ENCODE data around the gene MEIOSIN. TPM values are rescaled to one million over a fixed set of nuclear protein-coding genes. Genes with fewer than 3 reads are reported as not detected.
A peak's percentile ranks its signal among the peaks of the same experiment; 100 is the strongest.

Gene MEIOSIN
- total RNA-seq, 4 donors from 2014 or later = not detected

DNA sequence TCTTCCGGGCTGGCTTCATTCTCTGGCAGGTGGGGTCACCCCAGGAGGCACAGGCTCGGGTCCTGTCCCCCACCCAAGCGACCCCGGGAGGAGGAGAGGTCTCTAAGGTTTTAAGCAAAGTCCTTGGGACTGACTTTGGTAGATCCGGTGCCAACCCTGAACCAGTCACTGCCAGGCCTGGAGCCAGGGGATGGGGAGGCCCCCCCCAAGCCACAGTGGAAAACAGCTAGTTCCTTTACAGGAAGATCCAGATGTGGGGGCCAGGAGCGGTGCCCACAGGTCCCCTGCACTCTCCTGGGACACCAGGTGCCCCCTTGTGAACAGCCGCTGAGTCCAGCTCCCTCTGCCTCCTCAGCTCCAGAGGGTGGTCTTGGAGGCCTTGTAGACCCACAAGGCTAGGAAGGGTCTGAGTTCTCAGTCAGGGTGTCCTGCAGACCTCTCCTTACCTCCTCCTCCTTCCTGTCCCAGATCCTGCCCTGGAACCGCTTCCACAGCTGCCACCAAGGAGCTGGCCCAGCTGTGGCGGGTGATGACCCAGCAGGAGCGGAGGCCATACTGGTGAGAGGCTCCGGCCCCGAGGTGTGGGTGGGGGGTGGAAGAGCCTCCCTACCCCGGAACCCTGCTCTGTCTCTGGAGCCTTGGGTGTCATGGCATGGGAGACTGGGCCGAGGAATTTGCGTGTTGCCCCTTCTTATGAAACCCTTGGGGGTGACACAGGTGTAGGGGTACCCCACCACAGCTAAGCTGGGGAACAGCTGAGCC is 29.8 kb downstream of the MEIOSIN start:
- intact Hi-C loops (cut with DNase I; ENCODE audit: low total_unique reads) (loop anchor here (10.0 kb wide), 1 partner anchor 48 kb away; no protein-coding TSS in a partner anchor), in situ Hi-C loops (cut with MboI; ENCODE audit: low pct_ligation_motif_present in 1 of 4, low pct_unique_long_range_greater_than_20kb in 1 of 4, low sequenced_read_pairs in 3 of 4) (no loop called here)
- TF ChIP-seq EP300 (IDR thresholded peaks at IDR 0.05; ENCODE audit: low read depth) (no peak), POLR2AphosphoS5 (IDR thresholded peaks at IDR 0.05) (no peak), POLR2A (IDR thresholded peaks at IDR 0.05) (no peak)
- TF ChIP-seq, protein P1, sequence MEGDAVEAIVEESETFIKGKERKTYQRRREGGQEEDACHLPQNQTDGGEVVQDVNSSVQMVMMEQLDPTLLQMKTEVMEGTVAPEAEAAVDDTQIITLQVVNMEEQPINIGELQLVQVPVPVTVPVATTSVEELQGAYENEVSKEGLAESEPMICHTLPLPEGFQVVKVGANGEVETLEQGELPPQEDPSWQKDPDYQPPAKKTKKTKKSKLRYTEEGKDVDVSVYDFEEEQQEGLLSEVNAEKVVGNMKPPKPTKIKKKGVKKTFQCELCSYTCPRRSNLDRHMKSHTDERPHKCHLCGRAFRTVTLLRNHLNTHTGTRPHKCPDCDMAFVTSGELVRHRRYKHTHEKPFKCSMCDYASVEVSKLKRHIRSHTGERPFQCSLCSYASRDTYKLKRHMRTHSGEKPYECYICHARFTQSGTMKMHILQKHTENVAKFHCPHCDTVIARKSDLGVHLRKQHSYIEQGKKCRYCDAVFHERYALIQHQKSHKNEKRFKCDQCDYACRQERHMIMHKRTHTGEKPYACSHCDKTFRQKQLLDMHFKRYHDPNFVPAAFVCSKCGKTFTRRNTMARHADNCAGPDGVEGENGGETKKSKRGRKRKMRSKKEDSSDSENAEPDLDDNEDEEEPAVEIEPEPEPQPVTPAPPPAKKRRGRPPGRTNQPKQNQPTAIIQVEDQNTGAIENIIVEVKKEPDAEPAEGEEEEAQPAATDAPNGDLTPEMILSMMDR (IDR thresholded peaks at IDR 0.05) = no peak
- DNase-seq = no peak
- WGBS, 2 donors (ENCODE audit: low coverage in 1 of 2) = 82% methylated on average over 15 of the region's 15 CpGs; no CpG with 5 or more reads in 1 of the 2 donors
- peak overlapping the region in 1 of 4 donors; percentile 98 for H3K27ac ChIP-seq
- H3K27me3 ChIP-seq = no peaks in the 10 kb centered on the region
- H3K36me3 ChIP-seq = no peaks in the 10 kb centered on the region
- H3K9me3 ChIP-seq = no peaks in the 10 kb centered on the region
- H3K4me3 ChIP-seq = no peak overlapping the region
- peaks cover 15 to 42% (median 28%) of the 10 kb centered on the region in 4 donors for H3K4me1 ChIP-seq

DNA sequence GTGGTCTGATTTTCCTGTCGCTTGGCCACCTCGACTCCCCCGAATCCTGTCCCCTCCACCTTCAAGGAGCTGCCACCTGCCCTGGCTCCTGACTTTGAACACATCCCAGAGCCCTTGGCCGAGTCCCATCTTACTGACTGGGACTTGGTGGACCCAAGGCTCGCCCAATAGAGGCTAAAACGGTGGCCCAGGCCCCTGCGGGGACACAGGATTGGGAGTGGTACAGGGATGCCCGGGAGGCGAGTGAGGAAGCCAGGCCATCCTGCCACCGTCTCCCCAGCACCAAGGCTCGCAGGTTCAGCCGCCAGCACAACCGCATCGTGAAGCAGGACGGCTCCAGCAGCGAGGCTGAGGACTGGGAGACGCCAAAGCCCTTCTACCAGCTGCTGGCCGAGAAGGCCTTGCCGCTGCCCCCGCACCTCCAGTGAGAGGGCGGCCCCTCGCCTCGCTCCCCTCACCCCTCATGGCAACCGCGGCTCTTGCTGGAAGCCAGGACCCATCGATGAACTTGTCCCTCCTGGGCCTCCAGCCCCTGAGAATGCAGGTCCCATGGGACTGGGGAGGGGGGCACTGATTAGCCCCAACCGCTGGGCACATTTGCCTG is 30.6 kb downstream of the MEIOSIN start:
- 62% methylated on average over 24 of the region's 27 CpGs; no CpG with 5 or more reads in 1 of the 2 donors for WGBS, 2 donors (ENCODE audit: low coverage in 1 of 2)
- in situ Hi-C loops (cut with MboI; ENCODE audit: low pct_ligation_motif_present in 1 of 4, low pct_unique_long_range_greater_than_20kb in 1 of 4, low sequenced_read_pairs in 3 of 4) = no loop called here
- Histone ChIP-seq H3K36me3 (no peaks in the 10 kb centered on the region), H3K27ac (peak overlapping the region in 3 of 4 donors; percentile 92 to 98 (median 96)), H3K9me3 (no peaks in the 10 kb centered on the region), H3K27me3 (no peaks in the 10 kb centered on the region), H3K4me1 (peaks cover 15 to 42% (median 28%) of the 10 kb centered on the region in 4 donors), H3K4me3 (no peak overlapping the region)
- intact Hi-C loops (cut with DNase I; ENCODE audit: low total_unique reads) = loop anchor here (10.0 kb wide), 1 partner anchor 49 kb away; no protein-coding TSS in a partner anchor
- no peak for DNase-seq
- TF ChIP-seq POLR2A (IDR thresholded peaks at IDR 0.05) (no peak), EP300 (IDR thresholded peaks at IDR 0.05; ENCODE audit: low read depth) (no peak), POLR2AphosphoS5 (IDR thresholded peaks at IDR 0.05) (no peak)
- TF ChIP-seq, protein P1 (IDR thresholded peaks at IDR 0.05) = no peak

DNA sequence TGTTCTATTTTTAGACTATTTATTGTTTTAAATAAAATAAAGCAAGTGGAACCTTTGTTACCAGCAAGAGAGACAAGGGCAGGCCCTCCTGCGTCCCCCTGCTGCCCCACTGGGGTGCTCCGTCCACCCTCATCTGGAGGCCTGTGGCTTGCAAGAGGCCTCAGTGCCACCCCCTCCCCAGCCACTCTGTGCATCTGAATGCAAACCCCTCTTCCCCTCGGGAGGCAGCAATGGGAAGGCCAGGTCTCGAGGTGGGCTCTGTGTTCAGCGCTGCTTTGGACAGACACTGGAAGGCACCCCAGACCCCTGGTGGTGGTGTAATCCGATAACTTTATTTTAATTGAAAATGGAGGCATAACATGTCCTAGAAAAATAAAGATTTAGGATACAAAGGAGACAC is 31.2 kb downstream of the MEIOSIN start:
- H3K4me1 ChIP-seq = peaks cover 15 to 42% (median 28%) of the 10 kb centered on the region in 4 donors
- TF ChIP-seq, protein P1 (IDR thresholded peaks at IDR 0.05) = no peak
- no peak for TF ChIP-seq POLR2A (IDR thresholded peaks at IDR 0.05)
- TF ChIP-seq EP300 (IDR thresholded peaks at IDR 0.05; ENCODE audit: low read depth) = no peak
- no peak for TF ChIP-seq POLR2AphosphoS5 (IDR thresholded peaks at IDR 0.05)
- no peaks in the 10 kb centered on the region for H3K36me3 ChIP-seq
- no peaks in the 10 kb centered on the region for H3K9me3 ChIP-seq
- WGBS, 2 donors (ENCODE audit: low coverage in 1 of 2) = 66% methylated on average over 5 of the region's 6 CpGs; no CpG with 5 or more reads in 1 of the 2 donors
- no peak for DNase-seq
- in situ Hi-C loops (cut with MboI; ENCODE audit: low pct_ligation_motif_present in 1 of 4, low pct_unique_long_range_greater_than_20kb in 1 of 4, low sequenced_read_pairs in 3 of 4) = no loop called here
- H3K4me3 ChIP-seq = no peak overlapping the region
- peak overlapping the region; percentile 86 to 98 (median 94) for H3K27ac ChIP-seq
- intact Hi-C loops (cut with DNase I; ENCODE audit: low total_unique reads) = loop anchor here (10.0 kb wide), 1 partner anchor 50 kb away; no protein-coding TSS in a partner anchor
- H3K27me3 ChIP-seq = no peaks in the 10 kb centered on the region

All from transverse colon (tissue), 4 donors.